Immature natural killer cell (primary cell): ENCODE measurements around the gene DOCK2. TPM values are rescaled to one million over a fixed set of nuclear protein-coding genes. Genes with fewer than 3 reads are reported as not detected.
"Not testable (repeated sequence)": the region's sequence is repeated elsewhere in the genome, so short reads cannot be mapped to it uniquely, and the experiment has no call there.

Experiments used
- DNase-seq, 3 donors: peaks; one replicate each; pipeline ENCODE4 v3.0.0; 2022; ENCODE audit warnings: mixed read lengths in 1 of 3
- H3K27ac Mint-ChIP-seq, 6 donors: one replicate each; pipeline ENCODE4 v1.8.0; 2020; ENCODE audit warnings: mixed read lengths in 6 of 6, mild to moderate bottlenecking in 5 of 6, inconsistent platforms in 4 of 6, moderate library complexity in 3 of 6
- H3K27me3 Mint-ChIP-seq, 3 donors: one replicate each; pipeline ENCODE4 v1.8.0; 2020 to 2021; ENCODE audit warnings: low read depth in 3 of 3, mild to moderate bottlenecking in 3 of 3, mixed read lengths in 3 of 3, moderate library complexity in 3 of 3, inconsistent platforms in 1 of 3
- H3K36me3 Mint-ChIP-seq, 3 donors: one replicate each; pipeline ENCODE4 v1.8.0; 2020; ENCODE audit warnings: mixed read lengths in 3 of 3, inconsistent platforms in 2 of 3, mild to moderate bottlenecking in 2 of 3
- H3K4me1 Mint-ChIP-seq, 2 donors: one replicate each; pipeline ENCODE4 v1.8.0; 2020; ENCODE audit warnings: inconsistent platforms in 2 of 2, mild to moderate bottlenecking in 2 of 2, mixed read lengths in 2 of 2, moderate library complexity in 1 of 2
- H3K4me3 Mint-ChIP-seq, 5 donors: one replicate each; pipeline ENCODE4 v1.8.0; 2020; ENCODE audit warnings: mild to moderate bottlenecking in 5 of 5, mixed read lengths in 5 of 5, inconsistent platforms in 3 of 5, moderate library complexity in 3 of 5
- H3K9me3 Mint-ChIP-seq, 6 donors: one replicate each; pipeline ENCODE4 v1.8.0; 2020; ENCODE audit warnings: mild to moderate bottlenecking in 6 of 6, mixed read lengths in 6 of 6, inconsistent platforms in 4 of 6, moderate library complexity in 3 of 6
- polyA plus RNA-seq, 3 donors: library from polyadenylated mRNA; unstranded; fragments of 300-500 nt; fragmentation: Illumina TruSeq; gene quantifications; one replicate each; pipeline ENCODE4 v1.2.3, GENCODE V29; 2021

DOCK2 gene
- polyA plus RNA-seq, 3 donors from 2014 or later: 42.4 to 121 (median 48.9) TPM

DNA sequence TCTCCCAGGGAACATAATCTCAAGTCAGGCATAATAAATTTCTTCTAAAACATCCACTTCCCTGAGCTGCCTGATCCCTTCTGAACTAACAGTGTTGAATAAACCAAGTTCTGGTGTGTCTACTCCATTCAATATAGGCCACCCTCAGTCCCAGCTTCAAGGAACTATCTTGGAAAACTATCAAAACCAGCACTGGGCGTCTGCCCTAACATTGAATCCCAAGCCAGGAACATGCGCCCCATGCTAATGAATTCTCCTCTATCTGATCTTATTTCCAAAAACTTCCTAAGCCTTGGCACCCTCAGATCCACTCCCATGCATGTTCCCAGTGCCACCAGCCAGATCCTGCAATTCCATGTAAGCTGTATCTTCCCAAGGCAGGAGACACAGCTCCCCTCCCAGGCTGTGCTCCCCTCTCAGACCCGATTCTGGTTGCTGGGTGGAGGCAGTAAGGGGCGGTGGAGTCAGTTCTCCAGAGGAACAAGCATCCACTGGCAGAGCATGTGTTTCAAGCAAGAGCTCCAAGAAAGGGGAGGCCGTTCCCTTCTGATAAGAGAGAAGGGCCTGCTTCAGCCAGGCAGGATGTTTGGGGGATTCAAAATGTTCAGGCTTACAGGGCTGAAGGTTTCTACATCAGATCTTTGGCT is 455.5 kb downstream of the DOCK2 start:
- Mint-ChIP-seq H3K27me3 (peaks cover 0 to 3% (median 2%) of the 10 kb centered on the region in 3 donors), H3K4me1 (no peaks in the 10 kb centered on the region), H3K36me3 (peaks cover 4 to 19% (median 13%) of the 10 kb centered on the region in 3 donors), H3K27ac (no peak overlapping the region), H3K4me3 (no peak overlapping the region), H3K9me3 (no peaks in the 10 kb centered on the region)
- DNase-seq: no peak

DNA sequence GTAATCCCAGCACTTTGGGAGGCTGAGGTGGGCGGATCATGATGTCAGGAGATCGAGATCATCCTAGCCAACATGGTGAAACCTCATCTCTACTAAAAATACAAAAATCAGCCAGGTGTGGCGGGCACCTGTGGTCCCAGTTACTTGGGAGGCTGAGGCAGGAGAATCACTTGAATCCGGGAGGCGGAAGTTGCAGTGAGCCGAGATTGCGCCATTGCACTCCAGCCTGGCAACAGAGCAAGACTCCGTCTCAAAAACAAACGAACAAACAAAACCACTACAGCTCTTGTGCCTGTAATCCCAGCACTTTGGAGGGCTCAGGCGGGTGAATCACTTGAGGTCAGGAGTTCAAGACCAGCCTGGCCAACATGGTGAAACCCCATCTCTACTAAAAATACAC is 457.3 kb downstream of the DOCK2 start:
- not testable (repeated sequence) for H3K36me3 Mint-ChIP-seq, H3K27me3 Mint-ChIP-seq, H3K4me1 Mint-ChIP-seq, H3K9me3 Mint-ChIP-seq, H3K4me3 Mint-ChIP-seq, DNase-seq, H3K27ac Mint-ChIP-seq

GRCh38 chr5:170095646-170096045 is 458.6 kb downstream of the DOCK2 start:
- no peak overlapping the region for H3K4me3 Mint-ChIP-seq
- peaks cover 0 to 5% (median 0%) of the 10 kb centered on the region in 6 donors for H3K9me3 Mint-ChIP-seq
- peaks cover 2 to 7% (median 5%) of the 10 kb centered on the region in 3 donors for H3K27me3 Mint-ChIP-seq
- no peaks in the 10 kb centered on the region for H3K4me1 Mint-ChIP-seq
- H3K27ac Mint-ChIP-seq: no peak overlapping the region
- H3K36me3 Mint-ChIP-seq: peaks cover 0 to 3% (median 0%) of the 10 kb centered on the region in 3 donors
- DNase-seq: no peak

DNA sequence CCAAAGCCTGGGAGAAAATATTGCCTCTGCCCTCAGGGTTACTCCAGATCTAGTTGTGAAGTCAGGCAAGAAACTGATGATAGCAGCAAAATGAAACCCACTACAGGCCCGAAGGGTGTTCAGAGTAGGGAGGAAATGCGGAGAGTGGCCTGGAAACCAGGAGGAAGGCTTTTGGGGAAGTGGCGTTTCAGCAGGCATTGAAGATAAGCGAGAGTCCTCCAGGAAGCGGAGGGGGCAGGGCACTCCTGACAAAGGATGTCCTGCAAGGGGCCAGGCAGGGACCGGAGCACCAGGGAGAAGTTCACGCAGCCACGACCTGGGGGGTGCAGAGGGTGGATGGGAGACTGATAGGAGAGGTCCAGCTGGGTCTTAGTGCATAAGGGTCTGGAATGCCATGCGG is 460.9 kb downstream of the DOCK2 start:
- Mint-ChIP-seq H3K36me3 (peaks cover 0 to 3% (median 0%) of the 10 kb centered on the region in 3 donors), H3K27ac (no peak overlapping the region), H3K9me3 (peaks cover 0 to 5% (median 0%) of the 10 kb centered on the region in 6 donors), H3K4me3 (no peak overlapping the region), H3K4me1 (no peaks in the 10 kb centered on the region), H3K27me3 (peaks cover 2 to 7% (median 6%) of the 10 kb centered on the region in 3 donors)
- DNase-seq: no peak

GRCh38 chr5:170100066-170100943 is 463.2 kb downstream of the DOCK2 start:
- DNase-seq: peak; percentile 27 to 46 (median 37)
- Mint-ChIP-seq H3K36me3 (peaks cover 0 to 3% (median 0%) of the 10 kb centered on the region in 3 donors), H3K4me1 (no peaks in the 10 kb centered on the region), H3K27ac (no peak overlapping the region), H3K27me3 (peaks cover 2 to 11% (median 6%) of the 10 kb centered on the region in 3 donors), H3K9me3 (peaks cover 0 to 5% (median 0%) of the 10 kb centered on the region in 6 donors), H3K4me3 (no peak overlapping the region)

- Mint-ChIP-seq H3K4me3 (no peak overlapping the region), H3K4me1 (no peaks in the 10 kb centered on the region), H3K36me3 (no peaks in the 10 kb centered on the region), H3K27ac (no peak overlapping the region), H3K27me3 (peaks cover 3 to 16% (median 8%) of the 10 kb centered on the region in 3 donors), H3K9me3 (peaks cover 0 to 5% (median 0%) of the 10 kb centered on the region in 6 donors)
- no peak for DNase-seq
Measured at GRCh38 chr5:170103447-170103846, 466.4 kb downstream of the DOCK2 start.

DNA sequence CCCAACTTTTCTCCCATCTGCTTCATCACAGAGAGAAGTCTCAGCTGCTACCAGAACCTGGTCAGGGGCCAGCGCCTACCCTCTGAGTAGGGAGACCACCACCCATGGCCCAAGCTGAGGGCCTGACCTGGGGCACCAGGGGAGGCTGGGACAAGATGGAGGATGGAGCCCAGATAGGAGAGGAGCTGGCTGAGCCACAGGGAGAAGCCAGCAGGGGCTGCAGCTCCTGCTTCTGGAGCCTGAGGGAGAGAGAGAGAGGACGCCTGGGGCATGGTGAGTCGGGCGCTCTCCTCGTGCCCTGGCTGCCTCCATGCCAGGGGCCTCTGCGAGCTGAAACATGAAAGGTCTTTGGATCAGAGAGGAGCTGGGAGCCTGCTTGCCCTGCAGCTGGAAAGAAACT is 467.2 kb downstream of the DOCK2 start:
- Mint-ChIP-seq H3K4me3 (no peak overlapping the region), H3K36me3 (no peaks in the 10 kb centered on the region), H3K27ac (no peak overlapping the region), H3K4me1 (no peaks in the 10 kb centered on the region), H3K27me3 (peaks cover 3 to 16% (median 5%) of the 10 kb centered on the region in 3 donors), H3K9me3 (peaks cover 0 to under 1% (median 0%) of the 10 kb centered on the region in 6 donors)
- no peak for DNase-seq

GRCh38 chr5:170104710-170105109 is 467.6 kb downstream of the DOCK2 start:
- peaks cover 3 to 16% (median 4%) of the 10 kb centered on the region in 3 donors for H3K27me3 Mint-ChIP-seq
- no peaks in the 10 kb centered on the region for H3K4me1 Mint-ChIP-seq
- H3K9me3 Mint-ChIP-seq: no peaks in the 10 kb centered on the region
- no peaks in the 10 kb centered on the region for H3K36me3 Mint-ChIP-seq
- no peak for DNase-seq
- H3K4me3 Mint-ChIP-seq: no peak overlapping the region
- H3K27ac Mint-ChIP-seq: no peak overlapping the region

DNA sequence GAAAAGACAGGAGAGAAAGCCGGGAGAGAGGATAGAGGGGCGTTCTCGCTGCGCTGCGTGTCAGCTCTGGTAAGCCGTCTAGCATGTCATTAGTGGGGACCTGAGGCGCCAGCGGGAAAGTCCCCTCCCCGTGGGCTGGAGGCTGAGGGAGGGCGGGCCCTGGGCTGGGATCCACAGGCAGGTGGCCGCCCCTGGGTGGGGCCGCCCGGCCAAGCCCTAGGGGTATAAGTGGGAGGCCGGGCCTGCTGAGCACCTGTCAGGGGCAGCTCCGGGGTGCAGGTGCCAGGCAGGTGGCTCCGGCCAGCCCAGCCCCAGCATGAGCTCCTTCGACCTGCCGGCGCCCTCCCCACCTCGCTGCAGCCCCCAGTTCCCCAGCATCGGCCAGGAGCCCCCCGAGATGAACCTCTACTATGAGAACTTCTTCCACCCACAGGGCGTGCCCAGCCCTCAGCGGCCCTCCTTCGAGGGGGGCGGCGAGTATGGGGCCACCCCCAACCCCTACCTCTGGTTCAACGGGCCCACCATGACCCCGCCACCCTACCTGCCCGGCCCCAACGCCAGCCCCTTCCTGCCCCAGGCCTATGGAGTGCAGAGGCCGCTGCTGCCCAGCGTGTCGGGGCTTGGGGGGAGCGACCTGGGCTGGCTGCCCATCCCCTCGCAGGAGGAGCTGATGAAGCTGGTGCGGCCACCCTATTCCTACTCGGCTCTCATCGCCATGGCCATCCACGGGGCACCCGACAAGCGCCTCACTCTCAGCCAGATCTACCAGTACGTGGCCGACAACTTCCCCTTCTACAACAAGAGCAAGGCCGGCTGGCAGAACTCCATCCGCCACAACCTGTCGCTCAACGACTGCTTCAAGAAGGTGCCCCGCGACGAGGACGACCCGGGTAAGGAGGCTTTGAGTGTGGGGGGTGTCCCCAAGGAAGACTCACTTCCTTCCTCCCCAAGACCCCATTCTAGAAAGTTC is 468.9 kb downstream of the DOCK2 start, which contains the start of gene FOXI1:
Gene FOXI1 (plus strand): TSS at position 256 of the 970 bp plus-strand sequence. CDS start 61 bp downstream, at position 317.
- Mint-ChIP-seq H3K9me3 (no peaks in the 10 kb centered on the region), H3K27ac (no peak within 1 kb of the TSS), H3K27me3 (peaks cover 1 to 14% (median 4%) of the 10 kb centered on the region in 3 donors), H3K4me1 (no peaks in the 10 kb centered on the region), H3K4me3 (no peak within 1 kb of the TSS), H3K36me3 (no peaks in the 10 kb centered on the region)
- no peak for DNase-seq

DNA sequence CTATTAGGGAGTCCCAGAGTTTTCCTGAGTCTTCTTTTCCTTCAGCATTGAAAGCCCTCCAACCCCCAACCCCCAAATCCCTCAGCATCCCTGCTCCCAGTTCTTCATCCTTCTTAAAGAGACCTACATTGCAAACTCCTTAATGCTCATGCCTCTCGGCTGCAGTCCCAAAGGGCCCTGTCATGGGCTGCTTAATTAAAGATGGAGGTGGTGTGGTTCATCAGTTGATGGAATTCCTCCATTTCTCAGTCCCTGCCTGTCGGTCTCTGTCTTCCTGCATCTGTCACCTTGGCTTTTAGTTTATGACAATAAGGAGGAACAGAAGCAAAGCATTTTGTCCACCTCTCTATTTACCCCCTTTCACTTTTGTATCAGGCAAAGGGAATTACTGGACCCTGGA is 470.6 kb downstream of the DOCK2 start:
- H3K4me3 Mint-ChIP-seq: no peak overlapping the region
- H3K36me3 Mint-ChIP-seq: no peaks in the 10 kb centered on the region
- no peak for DNase-seq
- H3K27ac Mint-ChIP-seq: no peak overlapping the region
- H3K4me1 Mint-ChIP-seq: no peaks in the 10 kb centered on the region
- no peaks in the 10 kb centered on the region for H3K9me3 Mint-ChIP-seq
- H3K27me3 Mint-ChIP-seq: peaks cover 1 to 17% (median 3%) of the 10 kb centered on the region in 3 donors

- Mint-ChIP-seq H3K9me3 (no peaks in the 10 kb centered on the region), H3K4me3 (no peak overlapping the region), H3K36me3 (no peaks in the 10 kb centered on the region), H3K27me3 (peaks cover 2 to 17% (median 4%) of the 10 kb centered on the region in 3 donors), H3K27ac (no peak overlapping the region), H3K4me1 (no peaks in the 10 kb centered on the region)
- no peak for DNase-seq
Measured at GRCh38 chr5:170108266-170108785, 471.3 kb downstream of the DOCK2 start.

GRCh38 chr5:170109059-170110031 is 472.3 kb downstream of the DOCK2 start:
- H3K27ac Mint-ChIP-seq: no peak overlapping the region

More at GRCh38 chr5:170109059-170110031, 472.3 kb downstream of the DOCK2 start:
- H3K4me1 Mint-ChIP-seq: no peaks in the 10 kb centered on the region
- H3K36me3 Mint-ChIP-seq: no peaks in the 10 kb centered on the region
- no peak for DNase-seq
- H3K9me3 Mint-ChIP-seq: no peaks in the 10 kb centered on the region
- H3K4me3 Mint-ChIP-seq: no peak overlapping the region
- H3K27me3 Mint-ChIP-seq: peaks cover 2 to 13% (median 4%) of the 10 kb centered on the region in 3 donors
